Spinal cord (tissue), 10 donors: ENCODE results near the gene ZFYVE27. TPM values are rescaled to one million over a fixed set of nuclear protein-coding genes. Genes with fewer than 3 reads are reported as not detected.

Source experiments
- DNase-seq, 6 donors: peaks; one replicate each; pipeline versions ENCODE4 v3.0.0 to v3.0.0-alpha.2; 2013 to 2015; ENCODE audit warnings: low spot score in 6 of 6, low read depth in 4 of 6
- H3K27ac ChIP-seq: one replicate; pipeline ENCODE4 v1.5.1; 2013; ENCODE audit warnings: low read depth, low read length, control low read depth
- H3K27me3 ChIP-seq: one replicate; pipeline ENCODE4 v1.6.1; 2013; ENCODE audit warnings: low read length; ENCODE audit not compliant: control insufficient read depth, insufficient read depth
- H3K36me3 ChIP-seq: one replicate; pipeline ENCODE4 v1.6.1; 2013; ENCODE audit warnings: low read length; ENCODE audit not compliant: control insufficient read depth, insufficient read depth
- H3K4me1 ChIP-seq: one replicate; pipeline ENCODE4 v1.6.1; 2013; ENCODE audit warnings: low read length; ENCODE audit not compliant: control insufficient read depth, insufficient read depth
- H3K4me3 ChIP-seq: one replicate; pipeline ENCODE4 v1.5.1; 2013; ENCODE audit warnings: low read depth, low read length, control low read depth
- H3K9me3 ChIP-seq: one replicate; pipeline ENCODE4 v1.6.1; 2013; ENCODE audit warnings: low read length; ENCODE audit not compliant: control insufficient read depth, insufficient read depth
- WGBS: methylation state at CpG from one replicate; pipeline ENCODE4 v1.1.5; 2013; ENCODE audit warnings: missing lambda C conversion rate; ENCODE audit not compliant: insufficient coverage; 5-methylcytosine and 5-hydroxymethylcytosine counted together
- polyA plus RNA-seq, 2 donors: library from polyadenylated mRNA; unstranded; fragments of 120-200 nt; gene quantifications; one replicate each; pipeline ENCODE4 v1.2.1, GENCODE V29; 2013; ENCODE audit not compliant: insufficient read length in 2 of 2
- total RNA-seq, 2 donors: library from RNA; depleted of rRNA in 1 of 2; stranded (reverse); fragments of 120-200 nt in 1 of 2; fragments of >200 nt in 1 of 2; gene quantifications; one replicate each; pipeline versions ENCODE4 v1.2.3 to v1.2.4, GENCODE V29; 2013 to 2014
- donor health status: healthy.

ZFYVE27 gene
- total and polyA plus RNA-seq, 4 donors = 28.9 to 56.0 (median 38.1) TPM

- H3K4me3 ChIP-seq = no peak overlapping the region
- no peaks in the 10 kb centered on the region for H3K9me3 ChIP-seq
- DNase-seq = no peak
- H3K27me3 ChIP-seq = peaks cover 2% of the 10 kb centered on the region
- WGBS = 93% methylated on average over 3 of the region's 5 CpGs
- no peaks in the 10 kb centered on the region for H3K36me3 ChIP-seq
- H3K27ac ChIP-seq = no peak overlapping the region
- peaks cover 32% of the 10 kb centered on the region for H3K4me1 ChIP-seq
Observed at GRCh38 chr10:97785231-97785630, 48.3 kb downstream of the ZFYVE27 start.

GRCh38 chr10:97785731-97786130 lies 48.8 kb downstream of the ZFYVE27 start:
- H3K36me3 ChIP-seq = no peaks in the 10 kb centered on the region
- no peak overlapping the region for H3K27ac ChIP-seq
- H3K4me1 ChIP-seq = peaks cover 27% of the 10 kb centered on the region
- H3K9me3 ChIP-seq = no peaks in the 10 kb centered on the region
- peaks cover 2% of the 10 kb centered on the region for H3K27me3 ChIP-seq
- WGBS = 90% methylated on average over 6 of the region's 9 CpGs
- no peak for DNase-seq
- H3K4me3 ChIP-seq = no peak overlapping the region

- DNase-seq = no peak
- Histone ChIP-seq H3K9me3 (no peaks in the 10 kb centered on the region), H3K27ac (no peak overlapping the region), H3K4me1 (peaks cover 22% of the 10 kb centered on the region), H3K4me3 (no peak overlapping the region), H3K27me3 (peaks cover 2% of the 10 kb centered on the region), H3K36me3 (no peaks in the 10 kb centered on the region)
- 41% methylated on average over 12 of the region's 22 CpGs for WGBS
Observed at GRCh38 chr10:97788552-97789442, 51.9 kb downstream of the ZFYVE27 start.

- DNase-seq = no peak
- no peaks in the 10 kb centered on the region for H3K9me3 ChIP-seq
- WGBS = 91% methylated on average over 6 of the region's 6 CpGs
- no peak overlapping the region for H3K27ac ChIP-seq
- peaks cover 2% of the 10 kb centered on the region for H3K27me3 ChIP-seq
- H3K4me3 ChIP-seq = no peak overlapping the region
- H3K4me1 ChIP-seq = peaks cover 22% of the 10 kb centered on the region
- H3K36me3 ChIP-seq = no peaks in the 10 kb centered on the region
Observed at GRCh38 chr10:97789770-97790397, 53.0 kb downstream of the ZFYVE27 start.

GRCh38 chr10:97791824-97792721 lies 55.1 kb downstream of the ZFYVE27 start:
- Histone ChIP-seq H3K27me3 (peaks cover 2% of the 10 kb centered on the region), H3K36me3 (no peaks in the 10 kb centered on the region), H3K4me1 (peaks cover 22% of the 10 kb centered on the region), H3K9me3 (no peaks in the 10 kb centered on the region), H3K4me3 (no peak overlapping the region), H3K27ac (no peak overlapping the region)
- peak in 4 of 6 donors; percentile 50 to 92 (median 68) for DNase-seq
- 36% methylated on average over 10 of the region's 13 CpGs for WGBS

GRCh38 chr10:97795886-97796285 lies 59.0 kb downstream of the ZFYVE27 start:
- Histone ChIP-seq H3K9me3 (peaks cover 6% of the 10 kb centered on the region), H3K4me1 (peaks cover 14% of the 10 kb centered on the region), H3K36me3 (no peaks in the 10 kb centered on the region), H3K27ac (no peak overlapping the region), H3K27me3 (no peaks in the 10 kb centered on the region), H3K4me3 (no peak overlapping the region)
- WGBS = no CpG with 5 or more reads among the region's 4 CpGs
- no peak for DNase-seq

- 47% methylated on average over 2 of the region's 3 CpGs for WGBS
- no peak for DNase-seq
- no peak overlapping the region for H3K27ac ChIP-seq
- H3K4me3 ChIP-seq = no peak overlapping the region
- peaks cover 6% of the 10 kb centered on the region for H3K9me3 ChIP-seq
- H3K27me3 ChIP-seq = no peaks in the 10 kb centered on the region
- H3K4me1 ChIP-seq = peaks cover 17% of the 10 kb centered on the region
- H3K36me3 ChIP-seq = no peaks in the 10 kb centered on the region
Observed at GRCh38 chr10:97796651-97797050, 59.7 kb downstream of the ZFYVE27 start.

GRCh38 chr10:97798958-97799610 lies 62.2 kb downstream of the ZFYVE27 start:
- WGBS = no CpG with 5 or more reads among the region's 1 CpG
- Histone ChIP-seq H3K36me3 (no peaks in the 10 kb centered on the region), H3K9me3 (peaks cover 6% of the 10 kb centered on the region), H3K27ac (no peak overlapping the region), H3K4me1 (peaks cover 5% of the 10 kb centered on the region), H3K27me3 (no peaks in the 10 kb centered on the region), H3K4me3 (no peak overlapping the region)
- no peak for DNase-seq

- Histone ChIP-seq H3K4me3 (no peak overlapping the region), H3K27ac (no peak overlapping the region), H3K9me3 (peaks cover 6% of the 10 kb centered on the region), H3K36me3 (no peaks in the 10 kb centered on the region), H3K27me3 (no peaks in the 10 kb centered on the region), H3K4me1 (peaks cover 5% of the 10 kb centered on the region)
- no peak for DNase-seq
- WGBS = 82% methylated on average over 6 of the region's 9 CpGs
Observed at GRCh38 chr10:97800474-97800873, 63.5 kb downstream of the ZFYVE27 start.
